HEK293T (cell line): Measurements from ENCODE around the gene TNIK.

Source experiments
- CTCF ChIA-PET: fragments of 350-600 bp; formaldehyde crosslinking; extraction: SDS; loops from one replicate; lab custom pipeline; 2021; ENCODE audit warnings: antibody characterized with exemption, inconsistent platforms; lab: Yijun Ruan, JAX
- POLR2A ChIA-PET: fragments of 350-600 bp; formaldehyde crosslinking; extraction: SDS; loops from one replicate; lab custom pipeline; 2020; ENCODE audit warnings: antibody characterized with exemption, inconsistent platforms; lab: Yijun Ruan, JAX
- DNase-seq: peaks from one replicate; pipeline ENCODE4 v3.0.0; 2012; ENCODE audit warnings: mixed read lengths; ENCODE audit errors: extremely low spot score
- ARNT ChIP-seq: fragments of 450-650 bp; IDR thresholded peaks from 2 replicates; pipeline ENCODE4 v1.6.1; 2017; ENCODE audit warnings: mild to moderate bottlenecking
- BHLHE40 ChIP-seq: fragments of 450-650 bp; IDR thresholded peaks from 2 replicates; pipeline ENCODE4 v1.6.1; 2016; ENCODE audit warnings: mild to moderate bottlenecking, moderate library complexity, borderline replicate concordance
- CTBP1 ChIP-seq: fragments of 450-650 bp; IDR thresholded peaks from 2 replicates; pipeline ENCODE4 v1.6.1; 2016; ENCODE audit warnings: borderline replicate concordance
- ELF4 ChIP-seq: fragments of 450-650 bp; IDR thresholded peaks from 2 replicates; pipeline ENCODE4 v1.6.1; 2017; ENCODE audit warnings: antibody characterized with exemption
- FOXA1 ChIP-seq: fragments of 450-650 bp; IDR thresholded peaks from 2 replicates; pipeline ENCODE4 v1.6.1; 2016; ENCODE audit warnings: mild to moderate bottlenecking
- FOXK2 ChIP-seq: fragments of 450-650 bp; IDR thresholded peaks from 2 replicates; pipeline ENCODE4 v1.6.1; 2016; ENCODE audit warnings: mild to moderate bottlenecking
- FOXM1 ChIP-seq: fragments of 450-650 bp; IDR thresholded peaks from 2 replicates; pipeline ENCODE4 v1.6.1; 2017; ENCODE audit warnings: mild to moderate bottlenecking, borderline replicate concordance
- HDGF ChIP-seq: fragments of 450-650 bp; IDR thresholded peaks from 2 replicates; pipeline ENCODE4 v1.6.1; 2017; ENCODE audit warnings: antibody characterized with exemption, borderline replicate concordance
- L3MBTL2 ChIP-seq: fragments of 450-650 bp; conservative IDR thresholded peaks from 2 replicates; pipeline ENCODE4 v1.6.1; 2016; ENCODE audit warnings: mild to moderate bottlenecking
- LEF1 ChIP-seq: fragments of 450-650 bp; IDR thresholded peaks from 2 replicates; pipeline ENCODE4 v1.6.1; 2017; ENCODE audit warnings: mild to moderate bottlenecking, borderline replicate concordance
- NFRKB ChIP-seq: fragments of 450-650 bp; IDR thresholded peaks from 2 replicates; pipeline ENCODE4 v1.6.1; 2016; ENCODE audit warnings: mild to moderate bottlenecking, moderate library complexity
- SP1 ChIP-seq: fragments of 450-650 bp; IDR thresholded peaks from 2 replicates; pipeline ENCODE4 v1.6.1; 2017
- SUZ12 ChIP-seq: fragments of 450-650 bp; IDR thresholded peaks from 2 replicates; pipeline ENCODE4 v1.6.1; 2016; ENCODE audit warnings: mild to moderate bottlenecking
- TARDBP ChIP-seq: fragments of 450-650 bp; IDR thresholded peaks from 2 replicates; pipeline ENCODE4 v1.6.1; 2016
- ZNF384 ChIP-seq: fragments of 450-650 bp; IDR thresholded peaks from 2 replicates; pipeline ENCODE4 v1.6.1; 2016
- TF ChIP-seq, protein P1 (sequence below): fragments of 450-650 bp; IDR thresholded peaks from 2 replicates; pipeline ENCODE4 v1.6.1; 2016

TNIK gene

GRCh38 chr3:171284308-171285075 lies 175.7 kb downstream of the TNIK start:
- CTCF ChIA-PET = interaction anchor here (0.7 kb wide), 1 partner anchor 177 kb away, joined by 4 read pairs; no protein-coding TSS in a partner anchor
- DNase-seq = no peak
- TF ChIP-seq NFRKB = no peak
- no peak for TF ChIP-seq ARNT
- no peak for TF ChIP-seq FOXM1
- no peak for TF ChIP-seq FOXA1
- no peak for TF ChIP-seq CTBP1
- TF ChIP-seq SUZ12 = no peak
- POLR2A ChIA-PET = no interaction called here

- CTCF ChIA-PET = interaction anchor here (0.7 kb wide), 1 partner anchor 178 kb away, joined by 4 read pairs; no protein-coding TSS in a partner anchor
- TF ChIP-seq, protein P1, sequence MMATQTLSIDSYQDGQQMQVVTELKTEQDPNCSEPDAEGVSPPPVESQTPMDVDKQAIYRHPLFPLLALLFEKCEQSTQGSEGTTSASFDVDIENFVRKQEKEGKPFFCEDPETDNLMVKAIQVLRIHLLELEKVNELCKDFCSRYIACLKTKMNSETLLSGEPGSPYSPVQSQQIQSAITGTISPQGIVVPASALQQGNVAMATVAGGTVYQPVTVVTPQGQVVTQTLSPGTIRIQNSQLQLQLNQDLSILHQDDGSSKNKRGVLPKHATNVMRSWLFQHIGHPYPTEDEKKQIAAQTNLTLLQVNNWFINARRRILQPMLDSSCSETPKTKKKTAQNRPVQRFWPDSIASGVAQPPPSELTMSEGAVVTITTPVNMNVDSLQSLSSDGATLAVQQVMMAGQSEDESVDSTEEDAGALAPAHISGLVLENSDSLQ = no peak
- TF ChIP-seq CTBP1 (no peak), SUZ12 (no peak), ELF4 (no peak), LEF1 (no peak), BHLHE40 (no peak)
- no peak for DNase-seq
- POLR2A ChIA-PET = no interaction called here
These were observed 176.4 kb downstream of the TNIK start for GRCh38 chr3:171283848-171284222.

GRCh38 chr3:171283183-171283847 lies 176.9 kb downstream of the TNIK start:
- TF ChIP-seq, protein P1 = no peak
- TF ChIP-seq HDGF (no peak), FOXM1 (no peak), L3MBTL2 (no peak), ZNF384 (no peak), NFRKB (no peak), CTBP1 (no peak), SUZ12 (no peak), ELF4 (no peak), TARDBP (no peak), FOXA1 (no peak), SP1 (no peak), FOXK2 (no peak), BHLHE40 (no peak), ARNT (no peak), LEF1 (no peak)
- ChIA-PET CTCF (no interaction called here), POLR2A (no interaction called here)
- DNase-seq = no peak

DNA sequence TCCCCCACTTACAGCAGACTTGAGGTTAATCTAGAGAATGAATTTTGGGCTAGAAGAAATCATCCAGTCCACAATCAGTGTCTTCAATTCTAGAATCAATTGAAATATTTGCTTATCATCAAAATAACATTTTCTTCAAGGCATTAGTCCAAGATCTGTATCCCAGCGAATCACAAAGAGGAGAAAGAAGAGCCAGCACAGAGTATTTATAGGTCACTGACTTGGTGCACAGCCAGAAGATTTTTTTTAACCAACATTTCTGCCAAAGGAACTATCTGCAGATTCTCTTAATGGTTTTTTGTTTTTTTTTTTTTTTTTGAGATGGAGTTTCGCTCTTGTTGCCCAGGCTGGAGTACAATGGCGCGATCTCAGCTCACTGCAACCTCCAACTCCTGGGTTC lies 178.2 kb downstream of the TNIK start:
- no peak for TF ChIP-seq NFRKB
- TF ChIP-seq L3MBTL2 = no peak
- no peak for TF ChIP-seq FOXK2
- TF ChIP-seq HDGF = no peak
- CTCF ChIA-PET = no interaction called here
- POLR2A ChIA-PET = no interaction called here
- DNase-seq = no peak

DNA sequence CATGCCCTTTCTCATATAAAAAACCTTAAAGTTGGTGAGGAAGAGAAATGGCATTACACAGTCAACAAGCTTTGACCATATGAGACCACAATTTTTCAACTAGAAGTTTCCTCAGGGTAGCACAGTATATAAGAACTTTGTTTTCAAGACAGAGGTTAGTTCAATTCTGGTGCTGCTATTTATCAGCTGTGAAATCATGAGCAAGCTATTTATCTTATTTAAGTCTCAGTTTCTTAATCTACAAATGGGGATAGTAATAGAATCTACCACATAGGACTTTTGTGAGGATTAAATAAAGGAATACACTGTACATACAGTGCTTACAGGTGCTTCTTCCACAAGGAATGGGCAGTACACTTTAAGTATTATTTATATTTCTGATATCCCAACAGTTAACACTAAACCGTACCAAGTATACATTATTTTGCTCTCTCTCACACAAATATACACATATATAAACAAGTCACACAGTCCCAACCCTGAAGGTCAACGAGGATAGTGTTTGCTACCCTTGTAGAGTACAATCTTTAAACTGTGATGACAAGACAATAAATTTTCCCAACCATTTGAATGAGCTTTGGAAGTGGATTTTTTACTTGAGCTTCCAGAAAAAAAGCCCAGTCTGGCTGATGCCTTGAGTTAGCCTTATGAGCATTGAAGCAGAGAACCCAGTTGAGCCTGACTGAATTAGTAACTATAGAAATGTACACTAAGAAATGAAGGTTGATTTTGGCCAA lies 178.8 kb downstream of the TNIK start:
- TF ChIP-seq L3MBTL2 = no peak
- TF ChIP-seq TARDBP = no peak
- TF ChIP-seq FOXM1 = no peak
- TF ChIP-seq LEF1 = no peak
- TF ChIP-seq NFRKB = no peak
- TF ChIP-seq CTBP1 = no peak
- no peak for TF ChIP-seq FOXA1
- TF ChIP-seq FOXK2 = no peak
- POLR2A ChIA-PET = no interaction called here
- DNase-seq = no peak
- CTCF ChIA-PET = no interaction called here

- DNase-seq = no peak
- ChIA-PET POLR2A (no interaction called here), CTCF (no interaction called here)
- TF ChIP-seq HDGF (no peak), ZNF384 (no peak), L3MBTL2 (no peak), FOXK2 (no peak), TARDBP (no peak), FOXA1 (no peak), NFRKB (no peak), FOXM1 (no peak), BHLHE40 (no peak), LEF1 (no peak), SP1 (no peak)
These were observed 180.2 kb downstream of the TNIK start for GRCh38 chr3:171279972-171280371.

DNA sequence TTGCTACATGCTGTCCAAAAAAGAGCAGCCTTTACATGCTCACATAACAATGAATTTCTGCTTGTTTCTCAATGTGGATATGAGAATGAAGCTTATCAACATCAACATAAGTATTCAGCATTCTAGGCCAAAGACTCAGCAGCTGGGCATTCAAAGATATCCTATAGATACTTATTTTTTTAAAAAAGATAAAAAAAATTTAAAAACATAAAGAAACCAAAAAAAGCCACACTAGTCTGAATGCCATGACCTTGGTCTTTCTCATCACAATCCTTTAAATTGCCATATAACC lies 182.0 kb downstream of the TNIK start:
- ChIA-PET POLR2A (no interaction called here), CTCF (interaction anchor here (0.6 kb wide), 1 partner anchor 466 kb away, joined by 6 read pairs; no protein-coding TSS in a partner anchor)
- DNase-seq = no peak
- TF ChIP-seq FOXM1 (no peak), SUZ12 (no peak), ZNF384 (no peak), L3MBTL2 (no peak), SP1 (no peak), NFRKB (no peak), BHLHE40 (no peak), LEF1 (no peak), FOXA1 (no peak), ARNT (no peak), ELF4 (no peak), FOXK2 (no peak), HDGF (no peak), CTBP1 (no peak), TARDBP (no peak)
- TF ChIP-seq, protein P1 = no peak
